Measurements from ENCODE around the gene MC3R.
"Not testable (repeated sequence)": the region's sequence is repeated elsewhere in the genome, so short reads cannot be mapped to it uniquely, and the experiment has no call there.

MC3R gene

DNA sequence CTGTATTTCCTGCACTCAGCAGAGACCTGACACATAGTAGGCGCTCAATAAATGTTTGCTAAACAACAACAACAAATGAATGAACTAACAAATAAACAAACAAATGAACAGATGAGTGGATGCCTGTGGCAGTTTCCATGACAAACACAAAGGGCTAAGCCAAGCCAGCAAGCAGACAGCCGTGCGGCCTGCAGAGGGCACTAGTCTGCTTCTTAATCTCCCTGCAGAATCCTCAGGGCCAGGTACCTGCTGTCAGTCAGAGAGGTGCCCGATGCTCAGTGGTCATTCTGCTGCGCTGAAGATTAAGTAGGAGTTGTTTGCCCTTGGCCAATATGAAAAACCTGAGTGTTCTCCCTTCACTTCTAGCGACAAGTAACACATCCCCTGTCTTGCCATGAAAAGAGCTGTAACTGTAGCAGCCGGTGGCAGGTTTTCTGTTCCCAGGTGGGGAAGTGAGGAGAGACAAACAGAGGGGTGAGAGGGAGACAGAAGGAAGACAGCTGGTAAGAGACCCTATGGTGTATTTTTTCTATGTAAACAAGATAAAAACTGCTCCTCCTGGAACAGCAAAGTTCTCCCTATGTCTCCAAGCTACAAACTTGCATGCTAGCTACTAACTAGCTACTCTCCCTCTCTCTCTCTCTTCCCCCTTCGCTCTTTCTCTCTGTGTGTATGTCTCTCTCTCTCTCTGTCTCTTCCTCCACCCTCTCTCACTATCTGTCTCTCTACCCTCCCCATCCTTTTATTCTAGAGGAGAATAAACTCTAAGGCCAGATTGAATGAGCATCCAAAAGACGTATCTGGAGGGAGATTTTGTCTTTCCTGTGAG lies at the start of gene MC3R:
TSS of gene MC3R (plus strand) at position 779 of the 829 bp plus-strand sequence. CDS start 112 bp downstream, outside the sequence.
- DNase-seq: peak; percentile 24

DNA sequence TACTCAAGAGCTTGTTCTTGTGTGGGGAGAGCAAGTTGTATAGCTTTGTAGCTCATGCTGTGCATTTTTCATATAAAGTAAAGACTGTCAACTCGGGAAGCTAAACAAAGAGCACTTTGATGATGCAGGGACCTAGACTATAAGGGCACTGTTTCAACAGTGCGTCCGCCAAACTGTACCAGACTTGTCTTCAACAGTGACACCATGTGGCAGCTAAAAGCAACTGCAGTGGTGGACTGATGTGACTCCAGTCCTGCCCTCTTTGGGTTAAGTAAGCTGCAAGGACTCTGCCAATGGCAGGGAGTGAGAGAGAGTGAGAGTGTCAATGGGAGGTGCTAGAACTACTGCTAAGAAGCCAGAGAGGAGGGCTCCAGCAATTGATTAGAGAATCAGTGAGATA lies 48.1 kb upstream of the MC3R start:
- no peak for DNase-seq

DNA sequence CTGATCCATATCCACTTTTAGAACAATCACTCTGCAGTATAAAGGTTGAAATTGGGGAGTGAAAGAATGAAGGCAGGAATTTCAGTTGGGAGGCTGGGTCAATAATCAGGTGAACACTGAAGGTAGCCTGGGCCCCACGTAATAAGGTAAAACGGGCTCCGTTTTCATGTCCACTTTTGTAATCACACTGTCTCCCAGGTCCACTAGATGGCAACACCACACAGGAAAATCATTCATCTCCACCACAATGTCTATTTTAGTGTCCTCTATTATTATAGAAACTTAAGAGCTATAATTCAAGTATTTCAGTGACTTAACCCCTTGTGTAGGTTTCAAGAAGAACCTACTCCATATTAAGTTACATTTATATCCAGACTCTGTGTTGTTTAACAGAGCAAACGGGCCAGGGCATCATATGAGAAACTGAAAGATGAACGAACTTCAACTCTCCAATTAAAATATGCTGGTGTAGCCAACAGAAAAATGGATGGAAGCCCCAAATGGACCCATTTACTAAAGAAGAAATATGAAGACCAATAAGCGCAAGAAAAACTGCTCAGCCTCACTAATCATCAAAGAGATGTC lies 45.9 kb upstream of the MC3R start:
- DNase-seq: no peak

DNA sequence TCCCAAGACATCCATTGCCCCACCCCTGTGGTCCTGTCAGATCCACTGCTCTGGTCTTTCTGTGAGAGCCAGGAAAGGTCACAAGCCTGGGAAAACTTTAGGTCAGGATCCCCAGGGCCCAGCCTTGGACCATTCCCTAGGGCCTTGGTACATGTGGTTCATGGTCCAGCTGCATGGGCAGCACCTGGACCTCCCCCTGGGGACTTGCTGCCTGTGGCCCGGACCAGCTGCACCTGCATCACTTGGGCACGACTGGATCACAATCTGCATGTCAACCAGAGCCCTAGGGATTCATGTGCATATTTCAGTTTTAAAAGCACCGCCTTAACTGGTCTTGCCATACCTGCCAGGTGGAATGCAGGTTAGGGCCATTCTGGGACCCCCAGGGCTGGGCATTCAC lies 44.3 kb upstream of the MC3R start:
- no peak for DNase-seq

DNA sequence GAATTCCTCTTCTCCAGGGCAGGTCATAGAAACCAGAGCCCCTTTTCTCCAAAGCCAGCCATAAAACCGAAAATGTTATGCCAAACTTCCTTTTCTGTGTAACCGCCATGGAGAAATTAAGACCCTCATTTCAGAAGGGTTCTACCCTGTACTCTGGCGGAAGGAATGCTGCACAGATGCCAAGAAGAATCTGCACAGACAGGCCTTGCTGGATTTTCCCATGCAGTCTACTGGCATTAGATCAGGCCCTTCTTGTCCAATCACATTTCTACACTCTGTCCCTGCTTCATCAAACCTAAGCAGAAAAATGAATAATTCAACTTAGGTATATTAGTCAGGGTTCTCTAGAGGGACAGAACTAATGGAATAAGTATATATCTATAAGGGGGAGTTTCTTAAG lies 43.2 kb upstream of the MC3R start:
- DNase-seq: no peak

DNA sequence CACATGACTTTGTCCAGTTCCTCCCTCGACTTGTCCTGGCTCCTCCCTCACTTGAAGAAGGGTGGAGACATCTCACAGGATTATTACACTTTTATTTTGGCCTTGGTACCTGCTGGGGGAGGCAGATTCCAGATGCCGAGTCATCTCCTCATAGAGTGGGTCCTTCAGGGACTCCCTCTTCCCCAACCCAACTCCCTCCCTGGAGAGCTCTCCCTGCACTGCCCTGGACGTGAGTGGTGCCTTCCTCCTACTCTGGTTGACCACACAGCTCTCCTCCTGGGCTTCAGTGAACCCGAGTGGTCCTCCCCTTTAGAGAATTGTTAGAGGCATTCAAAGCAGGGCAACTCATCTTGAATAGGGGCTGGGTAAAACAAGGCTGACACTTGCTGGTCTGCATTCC lies 40.9 kb upstream of the MC3R start:
- no peak for DNase-seq

DNA sequence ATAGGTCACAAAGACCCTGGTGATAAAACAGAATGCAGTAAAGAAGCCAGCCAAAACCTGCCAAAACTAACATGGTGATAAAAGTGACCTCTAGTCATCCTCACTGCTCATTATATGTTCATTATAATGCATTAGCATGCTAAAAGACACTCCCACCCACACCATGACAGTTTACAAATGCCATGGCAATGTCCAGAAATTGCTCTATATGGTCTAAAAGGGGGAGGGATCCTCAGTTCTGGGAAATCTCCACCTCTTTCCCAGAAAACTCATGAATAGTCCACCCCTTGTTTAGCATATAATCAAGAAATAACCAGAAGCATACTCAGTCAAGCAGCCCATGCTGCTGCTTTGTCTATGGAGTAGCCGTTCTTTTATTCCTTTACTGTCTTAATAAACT lies 40.4 kb upstream of the MC3R start:
- no peak for DNase-seq

DNA sequence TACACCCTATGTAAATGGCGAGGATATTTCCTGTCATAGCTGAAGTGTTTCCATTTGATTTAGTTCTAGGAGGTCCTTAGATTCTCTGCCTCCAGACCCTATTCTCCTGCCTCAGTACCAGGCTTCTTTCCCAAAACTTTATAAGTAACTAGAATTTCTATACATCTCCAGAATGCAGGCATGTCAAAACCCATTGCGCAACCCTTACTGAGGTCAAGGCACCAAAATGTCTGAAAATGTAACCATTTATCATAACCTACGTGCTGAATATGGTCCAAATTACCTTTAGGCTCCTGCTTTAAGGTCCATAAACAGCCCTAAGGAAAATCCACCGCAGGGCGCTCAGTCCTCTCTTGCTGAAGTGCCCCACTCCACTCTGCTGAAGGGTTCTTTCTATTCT lies 37.5 kb upstream of the MC3R start:
- no peak for DNase-seq

DNA sequence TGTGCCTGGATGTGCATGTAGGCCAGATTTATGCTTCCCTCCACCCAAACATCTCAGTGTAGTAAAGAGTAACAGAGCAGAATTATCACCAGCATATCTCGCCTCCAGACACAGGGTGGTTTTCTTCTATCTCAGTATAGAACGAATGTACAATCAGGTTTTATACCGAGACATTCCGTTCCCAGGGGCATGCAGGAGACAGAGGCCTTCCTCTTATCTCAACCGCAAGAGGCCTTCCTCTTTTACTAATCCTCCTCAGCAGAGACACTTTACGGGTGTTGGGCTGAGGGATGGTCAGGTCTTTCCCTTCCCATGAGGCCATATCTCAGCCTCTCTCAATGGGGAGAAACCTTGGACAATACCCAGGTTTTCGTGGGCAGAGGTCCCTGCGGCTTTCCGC lies 36.4 kb upstream of the MC3R start:
- DNase-seq: no peak

DNA sequence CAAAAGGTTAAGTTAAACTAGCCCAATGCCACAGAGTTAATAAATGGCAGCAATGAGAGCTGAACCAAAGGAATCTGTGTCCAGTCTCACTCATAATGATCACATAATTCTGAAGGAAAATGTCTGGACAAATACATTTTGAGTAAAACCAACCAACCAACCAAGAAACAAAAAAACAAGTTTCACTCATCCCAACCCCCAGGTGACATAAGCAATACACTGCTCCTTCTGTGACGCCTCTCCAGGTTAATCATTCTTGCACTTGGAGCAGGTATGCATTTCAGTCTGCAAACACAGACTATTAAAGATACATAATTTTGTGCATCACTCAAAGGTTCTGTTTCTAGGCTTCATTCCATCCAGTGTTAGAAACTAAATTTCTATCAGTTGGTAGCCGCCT lies 35.2 kb upstream of the MC3R start:
- DNase-seq: no peak

DNA sequence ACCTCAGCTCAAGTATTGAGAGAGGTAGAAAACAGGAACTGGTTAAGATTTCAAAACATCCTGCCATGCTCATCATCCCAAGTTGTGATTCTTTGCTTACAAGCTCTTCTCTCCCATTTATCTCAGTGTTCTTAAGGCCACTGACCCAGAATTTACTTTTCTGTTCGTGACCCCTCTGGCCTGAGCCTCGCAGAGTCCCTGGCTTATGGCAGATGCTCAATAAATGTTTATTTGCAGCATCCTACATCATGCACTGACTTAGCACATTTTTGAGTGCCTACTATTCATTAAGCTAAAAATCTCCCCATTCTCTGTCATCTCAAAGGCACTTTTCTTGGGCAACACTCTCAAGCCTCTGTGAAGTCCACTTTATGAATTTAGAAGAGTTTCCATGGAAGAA lies 33.4 kb upstream of the MC3R start:
- DNase-seq: no peak

DNA sequence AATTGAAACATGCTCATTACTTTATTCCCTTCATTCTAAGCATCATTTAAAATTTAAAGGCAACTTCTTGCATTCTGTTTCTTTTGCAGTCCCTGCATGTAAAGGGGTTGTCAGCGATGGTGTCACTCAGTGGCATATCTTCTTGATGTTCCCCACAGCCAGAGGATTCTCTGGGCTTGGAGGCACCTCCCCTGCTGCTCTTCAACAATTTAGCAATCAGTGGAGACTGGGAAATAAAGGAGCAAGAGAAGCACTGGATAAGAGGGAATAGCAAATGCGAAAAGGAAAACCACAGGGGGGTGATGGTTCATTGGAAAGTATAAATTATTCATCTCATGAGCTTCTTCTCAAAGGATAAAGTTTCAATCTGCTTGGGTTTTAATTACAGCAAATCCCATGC lies 30.7 kb upstream of the MC3R start:
- no peak for DNase-seq

DNA sequence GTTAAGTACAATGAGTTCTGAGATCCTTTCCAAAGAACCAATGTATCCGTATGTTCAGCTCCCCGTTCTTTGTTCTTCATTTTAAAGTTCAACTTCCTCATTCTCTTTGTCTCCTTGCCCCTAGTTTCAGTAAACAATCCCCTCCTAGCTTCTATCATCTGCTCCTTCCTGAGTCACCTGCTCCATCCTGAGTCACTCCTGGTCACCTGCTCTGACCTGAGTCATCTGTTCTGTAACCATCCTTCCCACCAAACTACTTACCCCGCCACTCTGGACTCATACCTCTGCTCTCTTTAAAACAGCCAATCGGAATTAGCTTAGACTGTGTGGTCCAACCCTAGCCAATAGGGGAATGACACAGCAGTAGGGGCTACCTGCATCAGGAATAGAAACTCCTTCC lies 27.3 kb upstream of the MC3R start:
- DNase-seq: not testable (repeated sequence)

DNA sequence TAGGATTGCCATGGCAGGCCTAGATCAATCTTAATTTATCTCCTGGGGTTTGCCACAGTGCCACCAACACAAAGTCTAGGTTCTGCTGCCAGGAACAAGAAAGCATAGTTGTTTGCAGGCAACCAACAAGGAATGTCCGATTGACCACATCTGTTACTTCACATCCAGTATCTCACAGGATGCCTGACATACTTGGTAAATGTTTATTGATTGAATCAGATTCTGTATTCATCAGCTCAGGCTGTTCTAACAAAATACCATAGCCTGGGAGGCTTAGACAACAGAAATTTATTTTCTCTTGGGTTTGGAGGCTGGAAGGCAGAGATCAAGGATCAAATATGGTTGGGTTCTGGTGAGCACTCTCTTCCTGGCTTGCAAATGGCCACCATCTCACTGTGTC lies 26.3 kb upstream of the MC3R start:
- no peak for DNase-seq

DNA sequence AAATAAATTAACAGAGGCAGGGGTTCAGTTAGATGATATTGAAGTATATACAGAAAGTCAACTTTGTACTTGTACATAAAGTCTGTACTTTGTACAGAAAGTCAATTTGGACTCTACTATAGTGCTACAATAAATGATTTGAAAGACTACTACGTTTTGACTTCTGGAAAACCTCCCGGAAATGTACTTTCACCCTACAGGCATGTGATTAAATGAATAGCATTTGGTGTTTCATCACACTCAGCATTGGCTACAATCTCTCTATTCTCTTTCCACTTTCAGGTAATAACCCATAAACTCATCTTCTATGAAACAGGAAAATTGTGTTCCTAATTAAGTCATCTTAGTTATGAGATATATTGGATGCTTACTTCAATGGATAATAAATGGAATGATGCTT lies 25.6 kb upstream of the MC3R start:
- DNase-seq: no peak

DNA sequence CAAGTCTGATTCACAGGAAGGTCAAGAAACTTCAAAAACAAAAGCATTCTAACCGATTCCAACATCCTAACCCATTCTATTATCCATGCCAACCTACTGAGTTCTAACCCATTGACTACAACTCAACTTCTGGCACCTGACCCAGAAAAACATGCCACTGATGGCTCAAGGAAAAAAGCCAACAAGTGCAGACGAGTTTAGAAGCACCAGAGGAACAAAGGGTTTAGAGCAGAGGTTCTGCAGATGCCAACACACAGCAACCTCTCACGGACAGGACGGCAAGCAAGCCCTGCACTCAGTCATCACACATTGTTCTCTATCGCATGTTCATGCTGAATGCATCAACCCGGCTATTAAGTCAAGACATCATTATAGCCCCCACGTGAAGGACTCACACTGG lies 25.2 kb upstream of the MC3R start:
- no peak for DNase-seq

DNA sequence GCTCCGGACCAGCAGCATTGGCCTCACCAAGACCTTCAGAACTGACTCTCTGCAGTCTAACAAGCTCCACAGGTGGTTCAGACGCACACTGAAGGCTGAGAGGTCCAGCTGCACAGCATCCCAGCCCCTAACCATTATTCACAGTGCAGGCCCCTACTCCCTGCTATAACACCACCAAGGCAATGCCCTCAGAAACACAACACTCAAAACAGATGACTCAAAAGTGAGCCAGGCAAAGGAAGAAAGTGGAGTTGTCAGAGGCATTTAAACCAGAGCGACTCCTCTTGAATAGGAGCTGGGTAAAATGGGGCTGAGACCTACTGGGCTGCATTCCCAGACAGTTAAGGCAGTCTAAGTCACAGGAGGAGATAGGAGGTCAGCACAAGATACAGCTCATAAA lies 20.5 kb upstream of the MC3R start:
- no peak for DNase-seq

DNA sequence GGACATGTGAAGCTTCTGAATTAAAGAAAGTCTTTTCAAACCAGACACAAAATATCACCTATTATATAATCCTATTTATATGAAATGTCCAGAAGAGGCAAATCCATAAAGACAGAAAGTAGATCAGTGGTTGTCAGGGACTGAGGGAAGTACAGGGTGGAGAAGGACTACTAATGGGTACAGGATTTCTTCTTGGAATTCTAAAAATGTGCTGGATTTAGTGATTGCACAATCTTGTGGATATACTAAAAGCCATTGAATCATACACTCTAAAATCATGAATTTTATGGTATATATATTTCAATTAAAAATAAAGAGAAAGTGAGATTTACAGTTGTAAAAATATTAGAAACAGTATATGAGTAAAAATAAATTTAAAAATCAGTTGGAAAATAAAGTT lies 18.7 kb upstream of the MC3R start:
- no peak for DNase-seq

DNA sequence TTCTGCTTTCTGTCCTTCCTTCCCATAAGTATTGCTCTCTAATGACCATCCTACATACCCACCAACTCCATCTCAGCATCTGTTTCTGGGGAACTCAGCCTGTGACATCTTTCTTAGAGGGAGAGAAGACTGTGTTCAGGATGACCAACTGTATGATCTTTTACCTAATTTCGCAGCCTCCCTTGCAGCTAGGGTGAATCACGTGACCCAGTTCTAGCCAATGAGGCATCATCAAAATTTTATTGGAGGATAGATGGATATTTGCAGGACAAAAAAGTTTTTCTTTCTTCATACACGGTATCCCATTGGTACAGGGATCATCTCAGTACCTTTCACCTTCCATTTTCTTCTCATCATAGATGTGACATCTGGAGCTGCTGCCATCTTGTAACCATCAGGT lies 14.4 kb upstream of the MC3R start:
- no peak for DNase-seq

DNA sequence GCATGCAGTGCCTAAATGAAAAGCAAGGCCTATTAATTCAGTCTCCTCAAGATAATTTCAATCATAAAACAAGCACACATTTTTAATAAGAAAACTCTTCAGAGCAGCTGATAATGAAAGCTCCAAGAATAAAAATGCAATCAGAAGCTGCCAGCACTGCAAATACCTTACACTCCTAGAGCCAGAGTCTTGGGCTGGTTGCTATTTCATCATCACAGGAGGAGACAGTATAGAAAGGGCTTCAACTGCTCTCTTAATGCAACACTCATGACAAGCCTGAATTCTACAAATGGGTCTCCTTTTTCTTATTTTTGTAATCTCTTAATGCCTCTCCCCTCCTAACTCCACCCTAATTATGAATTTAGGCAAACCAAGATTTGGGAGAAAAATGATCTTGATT lies 11.2 kb upstream of the MC3R start:
- no peak for DNase-seq

DNA sequence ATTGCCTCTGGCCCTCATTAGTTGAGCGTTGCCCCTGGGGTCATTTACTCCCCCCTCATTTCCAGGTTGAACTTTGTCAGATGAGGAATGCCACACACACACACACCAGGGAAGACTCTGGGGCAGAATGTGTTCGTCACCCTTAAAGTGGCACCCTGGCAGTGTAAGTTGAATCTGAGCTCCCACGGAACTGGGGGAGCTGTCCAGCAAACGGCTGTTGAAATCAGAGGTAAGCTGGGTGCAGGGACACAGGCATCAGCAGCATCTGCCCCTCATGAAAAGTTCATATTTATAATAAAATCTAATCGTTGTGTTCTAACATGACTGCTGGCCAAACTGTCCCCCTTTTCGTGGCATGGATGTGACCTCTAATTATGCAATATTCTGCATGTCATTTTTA lies 4.3 kb upstream of the MC3R start:
- DNase-seq: no peak

DNA sequence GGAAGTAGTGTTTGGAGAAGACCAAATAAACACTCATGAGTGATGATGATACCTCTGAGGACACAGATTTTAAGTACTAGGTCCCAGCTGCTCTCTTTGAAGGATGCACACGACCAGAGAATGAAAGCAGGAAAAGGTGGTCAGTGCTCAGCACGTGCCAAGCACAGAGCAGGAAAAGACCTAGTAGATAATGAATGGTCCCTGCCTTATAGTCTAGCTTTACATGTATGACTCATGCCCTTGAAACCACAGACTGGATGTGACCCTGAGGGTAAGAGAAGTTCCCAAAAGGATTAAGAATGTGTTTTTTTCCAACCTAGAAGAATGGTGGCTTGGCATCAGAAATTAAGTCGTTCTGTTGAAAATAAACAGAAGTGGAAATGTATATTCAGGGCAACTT lies 2.8 kb upstream of the MC3R start:
- DNase-seq: no peak

DNA sequence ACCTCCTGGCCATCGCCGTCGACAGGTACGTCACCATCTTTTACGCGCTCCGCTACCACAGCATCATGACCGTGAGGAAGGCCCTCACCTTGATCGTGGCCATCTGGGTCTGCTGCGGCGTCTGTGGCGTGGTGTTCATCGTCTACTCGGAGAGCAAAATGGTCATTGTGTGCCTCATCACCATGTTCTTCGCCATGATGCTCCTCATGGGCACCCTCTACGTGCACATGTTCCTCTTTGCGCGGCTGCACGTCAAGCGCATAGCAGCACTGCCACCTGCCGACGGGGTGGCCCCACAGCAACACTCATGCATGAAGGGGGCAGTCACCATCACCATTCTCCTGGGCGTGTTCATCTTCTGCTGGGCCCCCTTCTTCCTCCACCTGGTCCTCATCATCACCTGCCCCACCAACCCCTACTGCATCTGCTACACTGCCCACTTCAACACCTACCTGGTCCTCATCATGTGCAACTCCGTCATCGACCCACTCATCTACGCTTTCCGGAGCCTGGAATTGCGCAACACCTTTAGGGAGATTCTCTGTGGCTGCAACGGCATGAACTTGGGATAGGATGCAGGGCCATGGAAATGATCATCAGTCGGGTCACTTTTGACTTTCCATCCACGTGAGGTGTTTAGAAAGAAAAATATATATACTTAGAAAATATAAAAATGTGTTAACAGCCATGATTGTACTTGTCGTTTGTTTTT lies 868 bp downstream of the MC3R start:
- no peak for DNase-seq

DNA sequence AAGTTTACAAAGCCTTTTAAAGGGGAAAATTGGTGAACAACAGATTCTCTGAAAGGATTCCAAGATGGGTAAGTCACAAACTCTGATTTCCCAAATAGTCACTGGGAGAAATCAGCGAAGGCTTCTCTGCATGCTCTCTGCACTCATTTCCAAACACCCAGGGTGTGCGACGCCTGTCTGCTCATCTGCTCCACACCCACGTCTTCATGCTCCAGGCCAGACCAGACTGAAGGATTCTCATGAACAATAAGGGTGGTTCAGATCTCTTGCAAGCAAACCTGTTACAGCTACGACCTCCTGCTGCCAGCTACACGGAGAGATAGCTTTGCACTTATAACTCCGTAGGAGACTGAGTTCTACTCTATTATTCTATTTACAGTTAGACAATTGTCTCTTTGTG lies 1.4 kb downstream of the MC3R start:
- DNase-seq: no peak
